Measurements from ENCODE around the gene PCDH9. TPM values are rescaled to one million over a fixed set of nuclear protein-coding genes. Genes with fewer than 3 reads are reported as not detected.

PCDH9 gene
- total and polyA plus RNA-seq, 2 of the 4 experiments (the other 2 are of a cell fraction): 2.2 to 10.2 TPM

DNA sequence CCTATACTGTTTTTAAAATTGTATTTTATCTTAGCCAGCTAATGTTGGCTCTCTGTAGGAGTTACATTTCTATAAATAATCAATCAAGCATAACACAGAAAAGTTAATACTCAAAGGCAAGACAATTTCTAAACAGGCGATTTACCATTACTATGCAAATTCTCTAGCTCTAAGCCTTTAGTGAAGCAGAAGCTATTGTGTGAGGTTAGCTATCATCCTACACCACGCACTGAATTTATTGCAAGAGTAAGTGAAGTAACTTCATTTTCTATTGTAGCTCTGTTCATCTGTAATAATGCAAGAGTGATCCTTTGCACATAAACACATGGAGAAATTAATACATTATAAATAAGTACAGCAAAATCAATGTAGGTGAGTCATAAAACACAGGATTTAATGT, 439.3 kb downstream of the PCDH9 start:
- Histone ChIP-seq H3K4me3 (ENCODE audit: insufficient read depth, low read depth, low read length) (no peak overlapping the region), H3K9ac (ENCODE audit: low read depth, low read length) (no peak overlapping the region), H2BK15ac (ENCODE audit: low read depth, low read length) (no peak overlapping the region), H3K27ac (ENCODE audit: insufficient read depth, low read length) (no peak overlapping the region), H3K23ac (ENCODE audit: low read depth, low read length) (no peak overlapping the region), H2BK5ac (ENCODE audit: low read depth, low read length, poor library complexity, severe bottlenecking) (no peak overlapping the region), H3K18ac (ENCODE audit: low read depth, low read length) (no peak overlapping the region), H2AK5ac (ENCODE audit: low read depth, low read length) (no peak overlapping the region), H3K36me3 (ENCODE audit: control insufficient read depth, insufficient read depth, low read length) (no peaks in the 10 kb centered on the region), H4K5ac (ENCODE audit: low read depth, low read length) (no peak overlapping the region), H3K79me1 (ENCODE audit: low read depth in 1 of 2, low read length in 2 of 2) (no peaks in the 10 kb centered on the region), H3K4me1 (ENCODE audit: control insufficient read depth, insufficient read depth, low read length) (no peaks in the 10 kb centered on the region), H3K9me3 (ENCODE audit: control insufficient read depth, insufficient read depth, low read length) (no peaks in the 10 kb centered on the region), H3K4me2 (ENCODE audit: low read depth, low read length) (no peak overlapping the region), H2AFZ (replicated peaks; ENCODE audit: low read length, poor library complexity) (no peak overlapping the region), H4K20me1 (ENCODE audit: insufficient read depth, low read length) (no peaks in the 10 kb centered on the region), H4K91ac (ENCODE audit: insufficient read depth, low read depth, low read length) (no peak overlapping the region), H3K56ac (ENCODE audit: extremely low read depth, insufficient read depth, low read length) (no peak overlapping the region), H3K9me1 (ENCODE audit: insufficient read depth, low read length) (no peaks in the 10 kb centered on the region), H3K4ac (ENCODE audit: low read depth, low read length) (no peak overlapping the region), H2BK20ac (ENCODE audit: low read depth, low read length) (no peak overlapping the region), H2AK9ac (replicated peaks; ENCODE audit: low read depth, low read length, poor library complexity) (no peak overlapping the region), H2BK120ac (ENCODE audit: low read depth, low read length) (no peak overlapping the region), H3K27me3 (ENCODE audit: control insufficient read depth, insufficient read depth, low read length) (no peaks in the 10 kb centered on the region), H3K14ac (replicated peaks; ENCODE audit: low read depth, low read length) (no peak overlapping the region), H4K8ac (ENCODE audit: low read depth in 2 of 2, low read length in 2 of 2) (no peak overlapping the region)
- DNase-seq: no peak
- in situ Hi-C loops (cut with MboI; ENCODE audit: low sequenced_read_pairs): no loop called here
- no peak for TF ChIP-seq CEBPB (IDR thresholded peaks at IDR 0.05; ENCODE audit: low read depth, low read length)
- TF ChIP-seq RAD21 (IDR thresholded peaks at IDR 0.05; ENCODE audit: low read length): no peak
- no peak for TF ChIP-seq SMC3 (IDR thresholded peaks at IDR 0.05; ENCODE audit: low read depth, low read length)
- TF ChIP-seq MAFK (IDR thresholded peaks at IDR 0.05; ENCODE audit: low read depth, low read length): no peak
- TF ChIP-seq RFX5 (IDR thresholded peaks at IDR 0.05; ENCODE audit: low read depth, low read length): no peak
- TF ChIP-seq POLR2A (IDR thresholded peaks at IDR 0.05; ENCODE audit: low read depth, low read length): no peak
- TF ChIP-seq, protein P1, sequence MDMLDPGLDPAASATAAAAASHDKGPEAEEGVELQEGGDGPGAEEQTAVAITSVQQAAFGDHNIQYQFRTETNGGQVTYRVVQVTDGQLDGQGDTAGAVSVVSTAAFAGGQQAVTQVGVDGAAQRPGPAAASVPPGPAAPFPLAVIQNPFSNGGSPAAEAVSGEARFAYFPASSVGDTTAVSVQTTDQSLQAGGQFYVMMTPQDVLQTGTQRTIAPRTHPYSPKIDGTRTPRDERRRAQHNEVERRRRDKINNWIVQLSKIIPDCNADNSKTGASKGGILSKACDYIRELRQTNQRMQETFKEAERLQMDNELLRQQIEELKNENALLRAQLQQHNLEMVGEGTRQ (IDR thresholded peaks at IDR 0.05; ENCODE audit: low read depth, low read length): no peak
- TF ChIP-seq RCOR1 (IDR thresholded peaks at IDR 0.05; ENCODE audit: insufficient replicate concordance, low read length): no peak
- TF ChIP-seq BHLHE40 (IDR thresholded peaks at IDR 0.05; ENCODE audit: low read depth, low read length): no peak
- no peak for TF ChIP-seq MAZ (IDR thresholded peaks at IDR 0.05; ENCODE audit: borderline replicate concordance, low read depth, low read length)
- TF ChIP-seq FOS (IDR thresholded peaks at IDR 0.05; ENCODE audit: low read depth, low read length): no peak
- no peak for TF ChIP-seq NFE2L2 (IDR thresholded peaks at IDR 0.05; ENCODE audit: low read depth, low read length)
- TF ChIP-seq MXI1 (IDR thresholded peaks at IDR 0.05; ENCODE audit: borderline replicate concordance, low read depth, low read length): no peak
- TF ChIP-seq CHD1 (IDR thresholded peaks at IDR 0.05; ENCODE audit: low read depth, low read length): no peak
- TF ChIP-seq, protein P2, sequence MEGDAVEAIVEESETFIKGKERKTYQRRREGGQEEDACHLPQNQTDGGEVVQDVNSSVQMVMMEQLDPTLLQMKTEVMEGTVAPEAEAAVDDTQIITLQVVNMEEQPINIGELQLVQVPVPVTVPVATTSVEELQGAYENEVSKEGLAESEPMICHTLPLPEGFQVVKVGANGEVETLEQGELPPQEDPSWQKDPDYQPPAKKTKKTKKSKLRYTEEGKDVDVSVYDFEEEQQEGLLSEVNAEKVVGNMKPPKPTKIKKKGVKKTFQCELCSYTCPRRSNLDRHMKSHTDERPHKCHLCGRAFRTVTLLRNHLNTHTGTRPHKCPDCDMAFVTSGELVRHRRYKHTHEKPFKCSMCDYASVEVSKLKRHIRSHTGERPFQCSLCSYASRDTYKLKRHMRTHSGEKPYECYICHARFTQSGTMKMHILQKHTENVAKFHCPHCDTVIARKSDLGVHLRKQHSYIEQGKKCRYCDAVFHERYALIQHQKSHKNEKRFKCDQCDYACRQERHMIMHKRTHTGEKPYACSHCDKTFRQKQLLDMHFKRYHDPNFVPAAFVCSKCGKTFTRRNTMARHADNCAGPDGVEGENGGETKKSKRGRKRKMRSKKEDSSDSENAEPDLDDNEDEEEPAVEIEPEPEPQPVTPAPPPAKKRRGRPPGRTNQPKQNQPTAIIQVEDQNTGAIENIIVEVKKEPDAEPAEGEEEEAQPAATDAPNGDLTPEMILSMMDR (conservative IDR thresholded peaks at IDR 0.05; ENCODE audit: low read depth, low read length): no peak
- TF ChIP-seq, protein P3, sequence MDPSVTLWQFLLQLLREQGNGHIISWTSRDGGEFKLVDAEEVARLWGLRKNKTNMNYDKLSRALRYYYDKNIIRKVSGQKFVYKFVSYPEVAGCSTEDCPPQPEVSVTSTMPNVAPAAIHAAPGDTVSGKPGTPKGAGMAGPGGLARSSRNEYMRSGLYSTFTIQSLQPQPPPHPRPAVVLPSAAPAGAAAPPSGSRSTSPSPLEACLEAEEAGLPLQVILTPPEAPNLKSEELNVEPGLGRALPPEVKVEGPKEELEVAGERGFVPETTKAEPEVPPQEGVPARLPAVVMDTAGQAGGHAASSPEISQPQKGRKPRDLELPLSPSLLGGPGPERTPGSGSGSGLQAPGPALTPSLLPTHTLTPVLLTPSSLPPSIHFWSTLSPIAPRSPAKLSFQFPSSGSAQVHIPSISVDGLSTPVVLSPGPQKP (IDR thresholded peaks at IDR 0.05; ENCODE audit: borderline replicate concordance, low read depth, low read length): no peak
- no CpG with 5 or more reads among the region's 2 CpGs for WGBS, 2 experiments (ENCODE audit: extremely low coverage in 2 of 2, insufficient read length in 1 of 2)
- dilution Hi-C loops (cut with HindIII; ENCODE audit: low sequenced_read_pairs, unreplicated experiment): no loop called here
- ChIA-PET CTCF (no interaction called here), POLR2A (ENCODE audit: unreplicated experiment) (no interaction called here)
- intact Hi-C loops (cut with micrococcal nuclease): no loop called here
- no peak for ATAC-seq (ENCODE audit: low read depth)
- BruUV-seq (replicated peaks): no TSS peak

Data from IMR-90 (cell line).